OCI-LY1 (cell line): ENCODE measurements around the gene TMEM121.

Experiments
- H2AFZ ChIP-seq: fragments of 200-600 bp; sonication (generic), shearing (Covaris generic); 2 replicates; pipeline ENCODE4 v1.6.0; 2014; ENCODE audit warnings: antibody characterized with exemption, mild to moderate bottlenecking, low read length
- H3F3A ChIP-seq: fragments of 200-600 bp; sonication (generic), shearing (Covaris generic); 2 replicates; pipeline ENCODE4 v1.6.0; 2014; ENCODE audit warnings: mild to moderate bottlenecking, antibody characterized with exemption, low read length, moderate library complexity; ENCODE audit not compliant: insufficient read depth
- H3K27ac ChIP-seq: fragments of 200-600 bp; sonication (generic); 2 replicates; pipeline ENCODE4 v1.5.1; 2014; ENCODE audit warnings: low read length, mixed run types, mild to moderate bottlenecking, low read depth; ENCODE audit not compliant: poor library complexity, severe bottlenecking
- H3K27me3 ChIP-seq: fragments of 200-600 bp; sonication (generic); 2 replicates; pipeline ENCODE4 v1.6.0; 2014; ENCODE audit warnings: antibody characterized with exemption, mild to moderate bottlenecking, low read length, moderate library complexity; ENCODE audit not compliant: insufficient read depth
- H3K36me3 ChIP-seq: fragments of 200-600 bp; sonication (generic); 2 replicates; pipeline ENCODE4 v1.6.1; 2014; ENCODE audit warnings: mild to moderate bottlenecking, antibody characterized with exemption, low read length, moderate library complexity, mixed read lengths; ENCODE audit not compliant: insufficient read depth
- H3K4me1 ChIP-seq: fragments of 200-600 bp; sonication (generic); 2 replicates; pipeline ENCODE4 v1.5.1; 2014; ENCODE audit warnings: mild to moderate bottlenecking, low read length, moderate library complexity; ENCODE audit not compliant: insufficient read depth, severe bottlenecking
- H3K4me2 ChIP-seq: fragments of 200-600 bp; sonication (generic), shearing (Covaris generic); 2 replicates; pipeline ENCODE4 v1.6.1; 2014; ENCODE audit warnings: low read length
- H3K4me3 ChIP-seq: fragments of 200-600 bp; sonication (generic); 2 replicates; pipeline ENCODE4 v1.5.1; 2014; ENCODE audit warnings: low read length, low read depth, mild to moderate bottlenecking, mixed read lengths; ENCODE audit not compliant: poor library complexity, severe bottlenecking
- H3K79me2 ChIP-seq: fragments of 200-600 bp; shearing (Covaris generic); 2 replicates; pipeline ENCODE4 v1.6.1; 2016; ENCODE audit warnings: mixed run types, low read length, mixed read lengths; ENCODE audit not compliant: insufficient read depth
- H3K9ac ChIP-seq: fragments of 200-600 bp; sonication (generic), shearing (Covaris generic); 2 replicates; pipeline ENCODE4 v1.6.1; 2014; ENCODE audit warnings: mild to moderate bottlenecking, low read length, mixed read lengths
- H3K9me2 ChIP-seq: fragments of 200-600 bp; sonication (generic), shearing (Covaris generic); 2 replicates; pipeline ENCODE4 v1.6.1; 2014; ENCODE audit warnings: low read depth, mild to moderate bottlenecking, low read length, mixed read lengths
- H3K9me3 ChIP-seq: fragments of 200-600 bp; shearing (Covaris generic); 2 replicates; pipeline ENCODE4 v1.6.1; 2014; ENCODE audit warnings: low read length, mixed read lengths
- H4K20me1 ChIP-seq: fragments of 200-600 bp; sonication (generic), shearing (Covaris generic); 2 replicates; pipeline ENCODE4 v1.6.0; 2016; ENCODE audit warnings: mild to moderate bottlenecking, low read length; ENCODE audit not compliant: insufficient read depth
- EZH2 ChIP-seq: fragments of 200-600 bp; sonication (generic), shearing (Covaris generic); IDR thresholded peaks from 2 replicates; pipeline ENCODE4 v1.8.0; 2017; ENCODE audit warnings: borderline replicate concordance, mixed run types, mild to moderate bottlenecking, antibody characterized with exemption, low read length, moderate library complexity, mixed read lengths
- TF ChIP-seq, protein P1 (sequence below): fragments of 200-600 bp; sonication (generic), shearing (Covaris generic); IDR thresholded peaks from 2 replicates; pipeline ENCODE4 v1.5.1; 2017; ENCODE audit warnings: mild to moderate bottlenecking, antibody characterized with exemption, low read length, moderate library complexity, mixed read lengths

The TMEM121 gene

DNA sequence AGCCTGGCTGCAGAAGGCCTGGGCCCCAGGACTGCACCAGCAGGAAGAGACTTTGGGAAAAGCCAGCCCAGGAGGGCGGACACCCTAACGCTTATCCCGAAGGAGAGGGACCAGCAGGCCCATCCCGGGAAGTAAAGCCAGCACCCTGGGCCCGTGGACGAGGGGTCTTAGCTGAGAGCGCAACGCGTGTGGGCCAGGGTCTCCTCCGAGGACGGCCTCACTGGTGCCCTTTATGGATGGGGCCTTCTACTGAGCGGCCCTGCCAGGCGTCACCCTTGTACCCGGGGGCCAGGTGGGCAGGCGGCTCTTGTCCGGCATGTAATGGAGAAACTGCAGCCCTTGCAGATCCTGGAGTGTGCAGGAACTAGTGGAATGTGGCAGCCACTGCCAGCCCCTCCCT is 21.3 kb upstream of the TMEM121 start:
- Histone ChIP-seq H3K4me3 (no peak overlapping the region), H4K20me1 (no peaks in the 10 kb centered on the region), H3K4me1 (no peaks in the 10 kb centered on the region), H3K79me2 (no peaks in the 10 kb centered on the region), H3K36me3 (no peaks in the 10 kb centered on the region; the same call in 1 of the 2 replicates), H2AFZ (no peak overlapping the region), H3K9me3 (no peaks in the 10 kb centered on the region), H3K27ac (no peak overlapping the region), H3K4me2 (no peak overlapping the region), H3F3A (no peaks in the 10 kb centered on the region), H3K27me3 (0 out of 2 replicates have a peak, but pooled peaks cover 5% of the 10 kb centered on the region), H3K9ac (no peak overlapping the region), H3K9me2 (no peaks in the 10 kb centered on the region)
- no peak for TF ChIP-seq EZH2
- TF ChIP-seq, protein P1, sequence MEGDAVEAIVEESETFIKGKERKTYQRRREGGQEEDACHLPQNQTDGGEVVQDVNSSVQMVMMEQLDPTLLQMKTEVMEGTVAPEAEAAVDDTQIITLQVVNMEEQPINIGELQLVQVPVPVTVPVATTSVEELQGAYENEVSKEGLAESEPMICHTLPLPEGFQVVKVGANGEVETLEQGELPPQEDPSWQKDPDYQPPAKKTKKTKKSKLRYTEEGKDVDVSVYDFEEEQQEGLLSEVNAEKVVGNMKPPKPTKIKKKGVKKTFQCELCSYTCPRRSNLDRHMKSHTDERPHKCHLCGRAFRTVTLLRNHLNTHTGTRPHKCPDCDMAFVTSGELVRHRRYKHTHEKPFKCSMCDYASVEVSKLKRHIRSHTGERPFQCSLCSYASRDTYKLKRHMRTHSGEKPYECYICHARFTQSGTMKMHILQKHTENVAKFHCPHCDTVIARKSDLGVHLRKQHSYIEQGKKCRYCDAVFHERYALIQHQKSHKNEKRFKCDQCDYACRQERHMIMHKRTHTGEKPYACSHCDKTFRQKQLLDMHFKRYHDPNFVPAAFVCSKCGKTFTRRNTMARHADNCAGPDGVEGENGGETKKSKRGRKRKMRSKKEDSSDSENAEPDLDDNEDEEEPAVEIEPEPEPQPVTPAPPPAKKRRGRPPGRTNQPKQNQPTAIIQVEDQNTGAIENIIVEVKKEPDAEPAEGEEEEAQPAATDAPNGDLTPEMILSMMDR = no peak

GRCh38 chr14:105507247-105507646 is 19.1 kb upstream of the TMEM121 start:
- Histone ChIP-seq H3K36me3 (no peaks in the 10 kb centered on the region), H2AFZ (no peak overlapping the region), H3K4me3 (no peak overlapping the region), H3K4me2 (no peak overlapping the region), H3F3A (no peaks in the 10 kb centered on the region), H3K79me2 (no peaks in the 10 kb centered on the region), H4K20me1 (no peaks in the 10 kb centered on the region), H3K4me1 (no peaks in the 10 kb centered on the region), H3K9me3 (no peaks in the 10 kb centered on the region), H3K27me3 (0 out of 2 replicates have a peak, but pooled peaks cover 5% of the 10 kb centered on the region), H3K9me2 (no peaks in the 10 kb centered on the region), H3K27ac (no peak overlapping the region), H3K9ac (no peak overlapping the region)
- TF ChIP-seq, protein P1 = no peak

DNA sequence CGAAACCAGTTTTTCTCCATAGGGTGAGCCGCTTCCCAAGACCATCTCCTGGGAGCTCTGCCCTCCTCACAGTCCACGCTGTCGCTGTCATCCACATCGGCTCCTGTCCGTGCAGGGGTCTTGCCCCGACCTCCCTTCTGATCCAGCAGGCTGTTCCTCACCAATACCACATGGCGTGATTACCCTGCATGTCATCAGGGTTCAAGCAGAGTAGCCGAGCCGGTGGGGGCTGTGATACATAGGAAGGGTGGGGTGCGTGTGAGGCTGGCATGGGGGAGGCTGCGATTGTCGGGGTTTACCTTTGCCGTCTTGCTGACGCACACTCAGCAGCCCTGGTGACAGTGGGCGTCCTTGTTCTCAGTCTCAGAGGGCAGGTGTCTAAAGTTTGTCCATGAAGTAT is 18.3 kb upstream of the TMEM121 start:
- Histone ChIP-seq H3K4me3 (no peak overlapping the region), H3F3A (no peaks in the 10 kb centered on the region), H3K27ac (no peak overlapping the region), H4K20me1 (no peaks in the 10 kb centered on the region), H3K9ac (no peak overlapping the region), H2AFZ (no peak overlapping the region), H3K4me1 (no peaks in the 10 kb centered on the region), H3K36me3 (no peaks in the 10 kb centered on the region), H3K4me2 (no peak overlapping the region), H3K79me2 (no peaks in the 10 kb centered on the region), H3K27me3 (no peaks in the 10 kb centered on the region), H3K9me2 (no peaks in the 10 kb centered on the region), H3K9me3 (no peaks in the 10 kb centered on the region)
- TF ChIP-seq EZH2 = no peak
- TF ChIP-seq, protein P1 = no peak
